Body of pancreas (tissue), 4 donors: ENCODE data around the gene PHF12.

ENCODE experiments used
- POLR2A ChIP-seq, 3 donors: fragments of 450-650 bp; IDR thresholded peaks; one replicate each; pipeline ENCODE4 v1.6.1; 2016; ENCODE audit warnings: antibody characterized with exemption in 3 of 3, mild to moderate bottlenecking in 2 of 3
- TF ChIP-seq, protein P1 (sequence below), 7 experiments: fragments of 450-650 bp in 4 of 7; fragments of 200-600 bp in 3 of 7; sonication (generic) in 3 of 7; IDR thresholded peaks; one replicate each; pipeline ENCODE4 v1.5.1; 2016 to 2019; ENCODE audit warnings: antibody characterized with exemption in 7 of 7

DNA sequence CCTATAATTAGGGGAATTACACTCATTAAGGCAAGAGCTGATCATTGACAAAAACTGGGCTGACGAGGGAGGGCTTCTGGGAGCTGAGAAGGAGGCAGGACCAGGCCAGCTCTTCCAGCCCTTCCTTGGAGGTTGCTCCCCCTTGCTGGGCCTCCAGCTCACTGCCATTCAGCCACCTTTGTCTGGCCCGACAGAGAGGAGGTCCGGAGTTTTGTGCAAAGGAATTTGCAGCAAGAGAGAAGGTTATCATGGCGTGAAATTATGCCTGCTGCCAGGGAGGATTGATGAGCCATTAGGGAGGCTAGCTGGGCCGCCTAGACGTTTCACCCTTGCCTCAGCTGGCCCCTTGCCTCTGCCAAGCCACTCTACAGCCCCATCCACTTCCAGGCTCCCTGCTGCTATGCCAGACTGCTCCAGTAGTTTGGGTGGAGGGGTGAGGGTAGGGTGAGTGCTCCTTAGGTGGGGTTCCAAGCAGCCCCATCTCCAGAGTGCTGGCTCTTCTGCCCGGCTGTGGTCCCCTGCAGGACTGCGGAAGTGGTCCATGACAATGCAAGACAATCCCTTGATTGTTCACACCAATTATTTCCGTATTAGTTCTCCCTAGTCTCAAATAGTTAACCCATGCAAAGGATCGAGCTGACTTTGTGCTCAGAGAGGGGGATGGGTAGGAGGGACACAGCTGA, 17.1 kb upstream of the PHF12 start:
- TF ChIP-seq, protein P1, sequence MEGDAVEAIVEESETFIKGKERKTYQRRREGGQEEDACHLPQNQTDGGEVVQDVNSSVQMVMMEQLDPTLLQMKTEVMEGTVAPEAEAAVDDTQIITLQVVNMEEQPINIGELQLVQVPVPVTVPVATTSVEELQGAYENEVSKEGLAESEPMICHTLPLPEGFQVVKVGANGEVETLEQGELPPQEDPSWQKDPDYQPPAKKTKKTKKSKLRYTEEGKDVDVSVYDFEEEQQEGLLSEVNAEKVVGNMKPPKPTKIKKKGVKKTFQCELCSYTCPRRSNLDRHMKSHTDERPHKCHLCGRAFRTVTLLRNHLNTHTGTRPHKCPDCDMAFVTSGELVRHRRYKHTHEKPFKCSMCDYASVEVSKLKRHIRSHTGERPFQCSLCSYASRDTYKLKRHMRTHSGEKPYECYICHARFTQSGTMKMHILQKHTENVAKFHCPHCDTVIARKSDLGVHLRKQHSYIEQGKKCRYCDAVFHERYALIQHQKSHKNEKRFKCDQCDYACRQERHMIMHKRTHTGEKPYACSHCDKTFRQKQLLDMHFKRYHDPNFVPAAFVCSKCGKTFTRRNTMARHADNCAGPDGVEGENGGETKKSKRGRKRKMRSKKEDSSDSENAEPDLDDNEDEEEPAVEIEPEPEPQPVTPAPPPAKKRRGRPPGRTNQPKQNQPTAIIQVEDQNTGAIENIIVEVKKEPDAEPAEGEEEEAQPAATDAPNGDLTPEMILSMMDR (IDR thresholded peaks at IDR 0.05), result no peak
- TF ChIP-seq POLR2A (IDR thresholded peaks at IDR 0.05), result no peak
